ENCODE measurements around the gene SFTA2.

GRCh38 chr6:30970946-30971345 is 39.0 kb upstream of the SFTA2 start:
- TF ChIP-seq POLR2A (IDR thresholded peaks at IDR 0.05; ENCODE audit: low read depth, low read length), result no peak
- TF ChIP-seq POLR2AphosphoS5 (IDR thresholded peaks at IDR 0.05; ENCODE audit: low read depth, low read length), result no peak
- no peak for TF ChIP-seq TAF1 (IDR thresholded peaks at IDR 0.05; ENCODE audit: borderline replicate concordance, low read depth, low read length)

All from GM12892 (cell line).